Astrocyte of the spinal cord (primary cell): ENCODE data around the gene DCDC2.

Experiments used
- DNase-seq: peaks from one replicate; pipeline ENCODE4 v3.0.0; 2011; ENCODE audit warnings: low read depth, low spot score
- H3K4me3 ChIP-seq: 2 replicates; pipeline ENCODE4 v1.5.1; 2011; ENCODE audit warnings: low read depth, mild to moderate bottlenecking, low read length, moderate library complexity
- in situ Hi-C: cut with HindIII; loops from 2 replicates; pipeline ENCODE4 v1.10.0; 2017; ENCODE audit warnings: low sequenced_read_pairs
- TF ChIP-seq, protein P1 (sequence below): IDR thresholded peaks from 2 replicates; pipeline ENCODE4 v1.5.1; 2012; ENCODE audit warnings: low read depth, mild to moderate bottlenecking, low read length, inconsistent platforms

DCDC2 gene

DNA sequence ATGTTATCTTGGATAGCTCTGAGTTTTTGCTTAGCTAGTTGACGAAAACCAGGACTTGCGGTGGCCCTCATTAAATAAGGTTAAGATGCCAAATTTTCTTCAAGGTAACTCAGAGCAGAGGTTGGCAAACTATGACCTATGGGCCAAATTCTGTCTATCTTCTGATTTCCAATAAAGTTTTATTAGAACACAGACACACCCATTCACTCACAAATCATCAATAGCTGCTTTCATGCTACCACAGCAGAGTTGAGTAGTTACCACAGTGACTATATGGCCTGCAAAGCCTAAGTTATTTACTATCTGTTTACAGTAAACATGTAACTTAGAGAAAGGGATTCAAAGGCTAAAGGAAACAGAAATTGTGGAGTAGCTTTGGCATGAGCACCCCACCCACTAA is 23.6 kb downstream of the DCDC2 start:
- DNase-seq = no peak
- no peak overlapping the region for H3K4me3 ChIP-seq
- in situ Hi-C loops = no loop called here
- TF ChIP-seq, protein P1, sequence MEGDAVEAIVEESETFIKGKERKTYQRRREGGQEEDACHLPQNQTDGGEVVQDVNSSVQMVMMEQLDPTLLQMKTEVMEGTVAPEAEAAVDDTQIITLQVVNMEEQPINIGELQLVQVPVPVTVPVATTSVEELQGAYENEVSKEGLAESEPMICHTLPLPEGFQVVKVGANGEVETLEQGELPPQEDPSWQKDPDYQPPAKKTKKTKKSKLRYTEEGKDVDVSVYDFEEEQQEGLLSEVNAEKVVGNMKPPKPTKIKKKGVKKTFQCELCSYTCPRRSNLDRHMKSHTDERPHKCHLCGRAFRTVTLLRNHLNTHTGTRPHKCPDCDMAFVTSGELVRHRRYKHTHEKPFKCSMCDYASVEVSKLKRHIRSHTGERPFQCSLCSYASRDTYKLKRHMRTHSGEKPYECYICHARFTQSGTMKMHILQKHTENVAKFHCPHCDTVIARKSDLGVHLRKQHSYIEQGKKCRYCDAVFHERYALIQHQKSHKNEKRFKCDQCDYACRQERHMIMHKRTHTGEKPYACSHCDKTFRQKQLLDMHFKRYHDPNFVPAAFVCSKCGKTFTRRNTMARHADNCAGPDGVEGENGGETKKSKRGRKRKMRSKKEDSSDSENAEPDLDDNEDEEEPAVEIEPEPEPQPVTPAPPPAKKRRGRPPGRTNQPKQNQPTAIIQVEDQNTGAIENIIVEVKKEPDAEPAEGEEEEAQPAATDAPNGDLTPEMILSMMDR = no peak

DNA sequence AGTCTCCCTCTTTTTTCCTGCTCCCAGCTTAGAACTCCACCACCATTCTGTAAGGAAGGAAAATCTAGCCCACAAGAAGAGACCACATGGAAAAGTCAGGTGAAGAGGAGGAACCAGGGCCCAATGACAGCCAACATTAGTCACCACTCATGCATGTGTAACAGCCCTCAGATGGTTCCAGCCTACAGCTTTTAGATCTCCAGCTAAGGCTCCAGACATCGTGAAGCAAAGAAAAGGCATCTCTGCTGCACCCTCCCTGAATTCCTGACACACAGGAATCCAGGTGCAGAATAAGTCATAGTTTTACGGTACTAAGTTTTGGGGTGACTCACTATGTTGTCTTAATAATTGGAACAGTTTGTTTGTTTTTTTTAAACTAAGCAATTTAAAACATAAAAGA is 25.5 kb downstream of the DCDC2 start:
- TF ChIP-seq, protein P1 = no peak
- DNase-seq = peak; percentile 36
- no peak overlapping the region for H3K4me3 ChIP-seq
- in situ Hi-C loops = no loop called here

DNA sequence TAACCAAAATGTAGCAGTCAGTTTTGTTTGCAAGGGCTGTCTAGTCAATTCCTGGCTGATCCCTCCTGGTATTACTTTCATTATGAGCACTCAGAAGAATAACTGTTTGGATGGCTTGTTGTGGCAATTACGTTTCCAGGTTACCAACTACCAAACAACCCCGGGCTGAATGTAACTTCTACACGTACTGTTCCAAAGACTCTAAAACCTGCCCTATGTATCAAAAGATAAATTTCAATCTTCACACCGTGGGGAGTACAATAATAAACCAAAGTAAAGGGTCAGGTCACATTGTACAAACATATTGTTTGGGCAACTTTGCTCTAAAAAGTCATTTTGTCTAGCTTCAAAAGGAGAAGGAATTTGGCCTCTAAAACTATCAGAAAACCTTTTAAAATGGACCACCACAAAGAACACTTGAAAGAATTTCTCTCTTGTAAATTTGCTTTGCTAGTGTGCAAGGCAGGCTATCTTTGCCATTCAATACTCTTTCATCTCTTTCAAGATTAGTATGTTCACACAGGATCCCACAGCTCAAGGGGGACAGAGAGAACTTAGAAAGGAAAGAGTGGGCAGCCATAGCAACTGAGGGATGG is 27.6 kb downstream of the DCDC2 start:
- peak; percentile 37 for DNase-seq
- TF ChIP-seq, protein P1 = no peak
- H3K4me3 ChIP-seq = no peak overlapping the region
- in situ Hi-C loops = no loop called here

DNA sequence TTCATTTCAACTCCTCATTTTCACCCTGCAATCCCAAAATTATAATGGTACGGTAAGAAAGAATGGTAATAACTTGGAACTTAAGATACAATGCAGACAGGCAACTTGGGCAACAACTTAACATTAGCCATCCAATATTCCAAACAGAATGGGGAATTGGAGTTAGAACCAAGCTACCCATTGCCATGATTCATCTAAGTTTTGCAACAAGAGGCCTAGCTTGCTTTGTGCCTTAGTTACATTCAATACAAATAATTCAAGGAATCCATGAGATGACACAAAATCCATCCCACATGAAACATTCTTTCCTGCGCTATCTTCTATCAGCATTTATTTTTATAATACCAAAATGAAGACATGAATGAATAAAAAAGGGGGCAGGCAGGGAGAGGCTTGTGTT is 28.4 kb downstream of the DCDC2 start:
- H3K4me3 ChIP-seq = no peak overlapping the region
- TF ChIP-seq, protein P1 = no peak
- no peak for DNase-seq
- in situ Hi-C loops = no loop called here

DNA sequence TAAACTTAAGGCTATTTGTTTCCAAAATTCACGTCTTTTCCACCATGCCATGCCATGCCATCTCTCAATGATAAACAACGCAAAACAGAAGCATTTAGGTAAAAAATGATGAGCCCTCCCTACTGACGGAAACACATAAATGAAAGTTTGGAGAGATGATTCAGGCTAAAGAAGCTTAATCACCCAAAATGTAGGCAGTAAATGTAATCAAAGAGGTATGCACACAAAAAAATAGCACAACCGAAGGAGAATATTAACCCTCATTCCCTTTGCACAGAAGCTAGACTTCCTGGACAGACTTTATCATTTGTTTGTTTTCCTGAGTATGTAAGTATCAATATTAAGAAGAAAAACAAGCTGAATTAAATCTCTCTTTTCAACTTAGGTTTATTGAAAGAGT is 28.8 kb downstream of the DCDC2 start:
- TF ChIP-seq, protein P1 = no peak
- no peak overlapping the region for H3K4me3 ChIP-seq
- no peak for DNase-seq
- in situ Hi-C loops = no loop called here

DNA sequence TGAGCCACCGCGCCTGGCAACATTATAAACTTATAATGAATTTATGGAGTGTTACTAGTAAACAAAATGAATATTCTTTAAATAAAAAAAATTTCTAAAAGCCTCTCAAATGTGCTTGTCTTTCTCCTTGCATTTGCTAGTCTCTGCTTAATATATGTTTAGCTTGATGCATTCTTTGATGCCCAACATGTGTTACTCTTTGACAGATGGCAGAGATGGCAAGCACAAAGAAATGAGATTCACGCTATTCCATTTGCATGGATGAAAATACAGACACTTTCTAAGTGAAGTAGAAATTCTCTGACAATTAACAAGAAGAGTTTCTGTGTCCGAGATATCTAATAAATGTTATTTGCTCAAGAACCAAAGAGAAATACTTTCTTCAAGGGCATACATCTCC is 30.1 kb downstream of the DCDC2 start:
- TF ChIP-seq, protein P1 = no peak
- in situ Hi-C loops = no loop called here
- DNase-seq = no peak
- no peak overlapping the region for H3K4me3 ChIP-seq

DNA sequence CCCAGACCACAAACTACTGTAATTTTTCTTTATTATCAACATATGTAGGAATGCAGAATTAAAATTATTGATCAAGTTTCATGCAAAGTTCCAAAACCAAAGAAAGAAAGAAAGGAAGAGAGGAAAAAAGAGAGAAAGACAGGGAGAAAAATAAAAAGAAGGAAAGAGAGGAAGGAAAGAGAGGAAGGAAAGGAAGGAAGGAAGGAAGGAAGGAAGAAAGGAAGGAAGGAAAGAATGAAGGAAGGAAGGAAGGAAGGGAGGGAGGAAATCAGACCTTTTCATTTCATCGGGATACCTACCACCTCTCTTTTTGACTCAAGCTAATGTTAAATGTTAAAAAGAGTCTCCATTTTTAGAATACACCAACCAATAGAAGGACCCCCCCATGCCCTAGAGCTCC is 31.9 kb downstream of the DCDC2 start:
- TF ChIP-seq, protein P1 = no peak
- in situ Hi-C loops = no loop called here
- no peak overlapping the region for H3K4me3 ChIP-seq
- DNase-seq = no peak
